MCF 10A (cell line): ENCODE measurements around the gene LAMA3. TPM values are rescaled to one million over a fixed set of nuclear protein-coding genes. Genes with fewer than 3 reads are reported as not detected.

ENCODE experiments used
- BruUV-seq: library from RNA; stranded (reverse); fragments of 400-500 nt; replicated peaks from 2 replicates; lab custom pipeline; 2021; lab: Mats Ljungman, UMichigan
- CTCF ChIA-PET: fragments of 300-600 bp; sonication (Branson Sonifier 250); formaldehyde crosslinking; extraction: SDS; loops from one replicate; lab custom pipeline; 2021; ENCODE audit warnings: antibody characterized with exemption, inconsistent platforms; lab: Yijun Ruan, JAX
- POLR2A ChIA-PET: fragments of 300-600, 350-650 bp; sonication (Branson Sonifier 250); formaldehyde crosslinking; extraction: SDS; loops from one replicate; lab custom pipeline; 2020; ENCODE audit warnings: antibody characterized with exemption, inconsistent platforms; lab: Yijun Ruan, JAX
- DNase-seq: peaks from one replicate; pipeline ENCODE4 v3.0.0-alpha.2; 2018; ENCODE audit not compliant: unreplicated experiment
- H3K27ac Mint-ChIP-seq: one replicate; pipeline ENCODE4 v1.8.0; 2022; ENCODE audit warnings: mild to moderate bottlenecking, low read depth, mixed read lengths; ENCODE audit not compliant: unreplicated experiment
- H3K27me3 Mint-ChIP-seq: one replicate; pipeline ENCODE4 v1.8.0; 2022; ENCODE audit warnings: mixed read lengths; ENCODE audit not compliant: insufficient read depth, unreplicated experiment
- H3K36me3 Mint-ChIP-seq: one replicate; pipeline ENCODE4 v1.8.0; 2022; ENCODE audit warnings: mild to moderate bottlenecking, moderate library complexity, mixed read lengths; ENCODE audit not compliant: insufficient read depth, unreplicated experiment
- H3K4me1 Mint-ChIP-seq: one replicate; pipeline ENCODE4 v1.8.0; 2022; ENCODE audit warnings: mixed read lengths; ENCODE audit not compliant: insufficient read depth, unreplicated experiment
- H3K4me3 Mint-ChIP-seq: one replicate; pipeline ENCODE4 v1.8.0; 2022; ENCODE audit warnings: mild to moderate bottlenecking, moderate library complexity, mixed read lengths; ENCODE audit not compliant: unreplicated experiment
- H3K9me3 Mint-ChIP-seq: one replicate; pipeline ENCODE4 v1.8.0; 2022; ENCODE audit warnings: mixed read lengths; ENCODE audit not compliant: unreplicated experiment
- intact Hi-C: fragments of 100-400 bp; cut with micrococcal nuclease; formaldehyde crosslinking; loops from 2 replicates; pipeline ENCODE4 v1.14.1; 2022
- total RNA-seq: library from RNA; stranded (reverse); gene quantifications from 2 replicates; pipeline ENCODE4 v1.2.3, GENCODE V29; 2022
- TF ChIP-seq, protein P1 (sequence below): fragments of 200-600 bp; IDR thresholded peaks from one replicate; pipeline ENCODE4 v1.8.0; 2022; ENCODE audit warnings: antibody characterized with exemption, mild to moderate bottlenecking; ENCODE audit not compliant: unreplicated experiment

The LAMA3 gene
- total RNA-seq, 1 experiment from 2014 or later: 371 TPM

DNA sequence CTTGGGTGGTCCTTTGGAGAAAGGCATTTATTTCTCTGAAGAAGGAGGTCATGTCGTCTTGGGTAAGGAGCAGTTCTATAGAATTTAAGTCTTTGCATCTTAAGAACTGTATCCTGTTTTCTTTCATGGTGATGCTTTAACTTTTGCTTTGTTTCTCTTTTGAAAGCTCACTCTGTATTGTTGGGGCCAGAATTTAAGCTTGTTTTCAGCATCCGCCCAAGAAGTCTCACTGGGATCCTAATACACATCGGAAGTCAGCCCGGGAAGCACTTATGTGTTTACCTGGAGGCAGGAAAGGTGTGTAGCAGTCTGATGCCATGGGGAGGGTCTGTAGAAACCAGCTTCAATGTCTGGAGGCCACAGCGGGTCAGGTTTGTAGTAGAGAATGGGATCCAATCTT lies 260.6 kb downstream of the LAMA3 start:
- no peaks in the 10 kb centered on the region for H3K9me3 Mint-ChIP-seq
- DNase-seq: no peak
- ChIA-PET CTCF (interaction anchor here (0.6 to 1.9 kb wide), 3 partner anchors 32 to 262 kb away, joined by 3 to 7 read pairs (median 3); no protein-coding TSS in a partner anchor), POLR2A (interaction anchor here (1.4 to 2.2 kb wide), 3 partner anchors 9 to 66 kb away, joined by 4 to 6 read pairs (median 6); no protein-coding TSS in a partner anchor)
- TF ChIP-seq, protein P1, sequence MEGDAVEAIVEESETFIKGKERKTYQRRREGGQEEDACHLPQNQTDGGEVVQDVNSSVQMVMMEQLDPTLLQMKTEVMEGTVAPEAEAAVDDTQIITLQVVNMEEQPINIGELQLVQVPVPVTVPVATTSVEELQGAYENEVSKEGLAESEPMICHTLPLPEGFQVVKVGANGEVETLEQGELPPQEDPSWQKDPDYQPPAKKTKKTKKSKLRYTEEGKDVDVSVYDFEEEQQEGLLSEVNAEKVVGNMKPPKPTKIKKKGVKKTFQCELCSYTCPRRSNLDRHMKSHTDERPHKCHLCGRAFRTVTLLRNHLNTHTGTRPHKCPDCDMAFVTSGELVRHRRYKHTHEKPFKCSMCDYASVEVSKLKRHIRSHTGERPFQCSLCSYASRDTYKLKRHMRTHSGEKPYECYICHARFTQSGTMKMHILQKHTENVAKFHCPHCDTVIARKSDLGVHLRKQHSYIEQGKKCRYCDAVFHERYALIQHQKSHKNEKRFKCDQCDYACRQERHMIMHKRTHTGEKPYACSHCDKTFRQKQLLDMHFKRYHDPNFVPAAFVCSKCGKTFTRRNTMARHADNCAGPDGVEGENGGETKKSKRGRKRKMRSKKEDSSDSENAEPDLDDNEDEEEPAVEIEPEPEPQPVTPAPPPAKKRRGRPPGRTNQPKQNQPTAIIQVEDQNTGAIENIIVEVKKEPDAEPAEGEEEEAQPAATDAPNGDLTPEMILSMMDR: no peak
- BruUV-seq: no TSS peak
- no peak overlapping the region for H3K4me3 Mint-ChIP-seq
- intact Hi-C loops: no loop called here
- no peaks in the 10 kb centered on the region for H3K27me3 Mint-ChIP-seq
- no peaks in the 10 kb centered on the region for H3K4me1 Mint-ChIP-seq
- H3K36me3 Mint-ChIP-seq: peaks cover 99% of the 10 kb centered on the region
- no peak overlapping the region for H3K27ac Mint-ChIP-seq

DNA sequence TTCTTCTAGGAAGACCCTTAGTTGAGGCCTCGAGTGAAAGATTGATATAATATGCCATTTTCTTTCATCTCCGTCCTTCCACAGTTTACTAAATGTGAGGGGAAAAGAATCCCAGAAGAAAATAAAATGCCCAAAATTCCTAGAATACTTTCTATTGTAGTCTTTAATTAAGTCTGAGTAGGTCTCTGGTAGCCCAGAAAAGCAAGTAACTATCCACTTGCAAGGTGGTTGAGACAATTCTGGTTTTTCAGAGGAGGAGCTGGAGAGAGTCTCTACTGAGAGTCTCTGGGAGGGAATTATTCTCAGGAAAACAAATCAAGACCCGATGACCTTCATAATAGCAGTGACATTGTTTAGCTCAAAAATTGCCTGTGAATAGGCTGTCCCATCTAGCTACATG lies 261.4 kb downstream of the LAMA3 start:
- Mint-ChIP-seq H3K4me1 (no peaks in the 10 kb centered on the region), H3K4me3 (no peak overlapping the region), H3K9me3 (no peaks in the 10 kb centered on the region), H3K27me3 (no peaks in the 10 kb centered on the region), H3K36me3 (peaks cover 99% of the 10 kb centered on the region), H3K27ac (no peak overlapping the region)
- TF ChIP-seq, protein P1: no peak
- POLR2A ChIA-PET: interaction anchor here (1.4 to 2.2 kb wide), 2 partner anchors 48 to 65 kb away, joined by 4 to 6 read pairs; no protein-coding TSS in a partner anchor
- intact Hi-C loops: no loop called here
- no TSS peak for BruUV-seq
- CTCF ChIA-PET: interaction anchor here (1.9 kb wide), 1 partner anchor 32 kb away, joined by 7 read pairs; no protein-coding TSS in a partner anchor
- no peak for DNase-seq

DNA sequence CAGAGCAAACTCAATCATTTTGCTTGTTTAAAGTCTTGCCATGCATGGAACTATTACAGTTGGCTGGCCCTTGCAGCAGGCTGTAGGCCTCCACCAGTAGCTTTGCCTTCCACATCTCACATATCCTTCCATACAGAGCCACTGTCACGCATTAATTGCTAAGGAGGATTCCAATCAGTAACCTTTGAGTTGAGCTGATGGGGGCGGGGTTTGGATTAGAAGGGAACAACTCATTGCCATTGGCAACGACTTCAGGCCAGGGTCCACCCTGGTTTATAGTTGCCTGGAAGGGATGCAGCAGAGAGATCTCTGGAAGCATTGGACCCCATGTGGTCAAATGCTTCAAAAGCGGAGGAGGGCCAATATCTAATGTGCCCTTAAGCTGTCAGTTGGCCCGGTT lies 262.0 kb downstream of the LAMA3 start:
- Mint-ChIP-seq H3K36me3 (peaks cover 99% of the 10 kb centered on the region), H3K9me3 (no peaks in the 10 kb centered on the region), H3K4me1 (no peaks in the 10 kb centered on the region), H3K4me3 (no peak overlapping the region), H3K27me3 (no peaks in the 10 kb centered on the region), H3K27ac (no peak overlapping the region)
- intact Hi-C loops: no loop called here
- TF ChIP-seq, protein P1: no peak
- ChIA-PET CTCF (no interaction called here), POLR2A (no interaction called here)
- no peak for DNase-seq
- no TSS peak for BruUV-seq

DNA sequence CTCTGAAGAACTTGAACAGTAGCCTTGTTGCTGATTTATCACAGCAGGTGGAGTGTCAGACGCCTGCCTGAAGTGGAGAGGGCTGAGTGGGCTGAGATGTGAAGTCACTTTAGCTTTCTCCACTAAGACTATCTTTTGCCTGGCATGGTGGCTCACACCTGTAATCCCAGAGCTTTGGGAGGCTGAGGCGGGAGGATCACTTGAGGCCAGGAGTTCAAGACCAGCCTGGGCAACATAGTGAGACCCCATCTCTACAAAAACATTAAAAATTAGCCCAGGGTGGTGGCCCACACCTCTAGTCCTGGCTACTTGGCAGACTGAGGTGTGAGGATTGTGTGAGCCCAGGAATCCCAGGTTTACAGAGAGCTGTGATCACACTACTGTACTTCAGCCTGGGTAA lies 264.7 kb downstream of the LAMA3 start:
- intact Hi-C loops: no loop called here
- Mint-ChIP-seq H3K9me3 (no peaks in the 10 kb centered on the region), H3K4me3 (no peak overlapping the region), H3K27me3 (no peaks in the 10 kb centered on the region), H3K27ac (no peak overlapping the region), H3K4me1 (no peaks in the 10 kb centered on the region), H3K36me3 (peaks cover 90% of the 10 kb centered on the region)
- no TSS peak for BruUV-seq
- POLR2A ChIA-PET: interaction anchor here (0.6 to 1.1 kb wide), 3 partner anchors 9 to 134 kb away, joined by 3 to 5 read pairs (median 3); no protein-coding TSS in a partner anchor
- CTCF ChIA-PET: interaction anchor here (0.6 to 1.9 kb wide), 5 partner anchors 30 to 178 kb away, joined by 3 to 9 read pairs (median 3); no protein-coding TSS in a partner anchor
- TF ChIP-seq, protein P1: no peak
- no peak for DNase-seq
